Fibroblast of the conjunctiva (primary cell): ENCODE results near the gene KLHL5.
A peak's percentile ranks its signal among the peaks of the same experiment; 100 is the strongest.

Experiments used
- DNase-seq: peaks from one replicate; pipeline ENCODE4 v3.0.0-alpha.2; 2010; ENCODE audit warnings: low read depth

Gene KLHL5

GRCh38 chr4:39043861-39044363 is 18.1 kb upstream of the KLHL5 start:
- DNase-seq: no peak

GRCh38 chr4:39044364-39044955 is 17.6 kb upstream of the KLHL5 start:
- DNase-seq: peak; percentile 81

GRCh38 chr4:39044956-39045826 is 16.8 kb upstream of the KLHL5 start:
- no peak for DNase-seq

GRCh38 chr4:39045827-39046221 is 16.2 kb upstream of the KLHL5 start:
- DNase-seq: no peak

- DNase-seq: no peak
Measured at GRCh38 chr4:39046249-39046648, 15.8 kb upstream of the KLHL5 start.

- DNase-seq: no peak
Measured at GRCh38 chr4:39047681-39048080, 14.4 kb upstream of the KLHL5 start.

GRCh38 chr4:39048311-39048710 is 13.7 kb upstream of the KLHL5 start:
- DNase-seq: no peak

- DNase-seq: no peak
Measured at GRCh38 chr4:39050590-39050989, 11.4 kb upstream of the KLHL5 start.

- no peak for DNase-seq
Measured at GRCh38 chr4:39051492-39051891, 10.5 kb upstream of the KLHL5 start.

GRCh38 chr4:39053983-39054382 is 8.0 kb upstream of the KLHL5 start:
- no peak for DNase-seq

GRCh38 chr4:39054497-39054896 is 7.5 kb upstream of the KLHL5 start:
- DNase-seq: no peak

GRCh38 chr4:39056023-39056422 is 6.0 kb upstream of the KLHL5 start:
- no peak for DNase-seq

GRCh38 chr4:39061457-39061856 is 575 bp upstream of the KLHL5 start:
- no peak for DNase-seq

GRCh38 chr4:39062770-39063097 is 702 bp downstream of the KLHL5 start:
- DNase-seq: no peak

- DNase-seq: no peak
Measured at GRCh38 chr4:39063430-39063829, 1.4 kb downstream of the KLHL5 start.

GRCh38 chr4:39066371-39066770 is 4.3 kb downstream of the KLHL5 start:
- DNase-seq: no peak

GRCh38 chr4:39067031-39067430 is 5.0 kb downstream of the KLHL5 start:
- DNase-seq: no peak

GRCh38 chr4:39067451-39067850 is 5.4 kb downstream of the KLHL5 start:
- no peak for DNase-seq

GRCh38 chr4:39068907-39069306 is 6.9 kb downstream of the KLHL5 start:
- DNase-seq: no peak

GRCh38 chr4:39078829-39079228 is 16.8 kb downstream of the KLHL5 start:
- DNase-seq: no peak

GRCh38 chr4:39083164-39083563 is 21.1 kb downstream of the KLHL5 start:
- no peak for DNase-seq

GRCh38 chr4:39085891-39086290 is 23.9 kb downstream of the KLHL5 start:
- no peak for DNase-seq

- DNase-seq: no peak
Measured at GRCh38 chr4:39096847-39097246, 34.8 kb downstream of the KLHL5 start.

GRCh38 chr4:39097290-39097689 is 35.3 kb downstream of the KLHL5 start:
- no peak for DNase-seq
